ENCODE results near the gene DNAL1.
"Not testable (repeated sequence)": the region's sequence is repeated elsewhere in the genome, so short reads cannot be mapped to it uniquely, and the experiment has no call there.

Gene DNAL1

GRCh38 chr14:73640796-73641365 lies 3.9 kb upstream of the DNAL1 start:
- peak in 1 of 2 donors; percentile 8 for DNase-seq

DNA sequence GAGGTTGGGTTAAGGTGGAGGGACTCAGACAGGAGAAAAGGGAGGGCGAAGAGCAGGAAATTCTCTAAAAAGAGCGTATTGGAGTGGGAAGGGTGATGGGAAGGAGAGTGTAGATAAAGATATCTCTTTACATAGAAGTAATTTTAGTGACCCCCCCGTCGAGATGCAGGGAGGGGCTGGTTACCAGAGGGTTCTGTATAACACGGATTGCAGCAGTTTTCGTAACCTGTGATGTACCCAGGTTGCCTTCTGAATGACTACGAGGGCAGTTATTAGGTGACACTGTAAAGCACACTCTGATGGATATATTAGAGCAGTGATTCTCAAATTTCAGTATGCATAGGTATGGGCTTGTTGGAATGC lies 443 bp downstream of the DNAL1 start:
- no peak for DNase-seq

- DNase-seq: no peak
Observed at GRCh38 chr14:73651005-73651404, 6.2 kb downstream of the DNAL1 start.

- DNase-seq: no peak
Observed at GRCh38 chr14:73655851-73656250, 11.1 kb downstream of the DNAL1 start.

- DNase-seq: not testable (repeated sequence)
Observed at GRCh38 chr14:73659202-73659601, 14.4 kb downstream of the DNAL1 start.

DNA sequence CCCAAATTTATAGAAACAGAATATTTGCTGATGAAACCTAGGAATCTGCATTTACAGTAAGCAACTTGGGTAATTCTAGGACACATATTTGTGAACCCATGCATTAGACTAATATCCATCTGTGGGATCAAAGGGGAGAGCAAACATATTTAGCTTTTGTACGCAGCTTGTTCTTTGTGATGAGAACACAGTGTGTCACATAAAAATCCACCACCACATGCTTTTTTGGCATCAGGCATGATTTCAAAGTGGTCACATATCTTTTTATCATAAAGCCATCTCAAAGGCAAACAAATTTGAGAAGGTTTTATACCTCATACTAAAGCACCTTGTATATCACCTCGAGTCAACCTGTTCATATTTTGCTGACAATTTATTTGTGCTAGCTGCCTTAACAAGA lies 15.7 kb downstream of the DNAL1 start:
- DNase-seq: no peak

- no peak for DNase-seq
Observed at GRCh38 chr14:73661872-73662271, 17.1 kb downstream of the DNAL1 start.

GRCh38 chr14:73662487-73662943 lies 17.7 kb downstream of the DNAL1 start:
- DNase-seq: peak; percentile 49 to 57

- DNase-seq: no peak
Observed at GRCh38 chr14:73663548-73664212, 18.9 kb downstream of the DNAL1 start.

DNA sequence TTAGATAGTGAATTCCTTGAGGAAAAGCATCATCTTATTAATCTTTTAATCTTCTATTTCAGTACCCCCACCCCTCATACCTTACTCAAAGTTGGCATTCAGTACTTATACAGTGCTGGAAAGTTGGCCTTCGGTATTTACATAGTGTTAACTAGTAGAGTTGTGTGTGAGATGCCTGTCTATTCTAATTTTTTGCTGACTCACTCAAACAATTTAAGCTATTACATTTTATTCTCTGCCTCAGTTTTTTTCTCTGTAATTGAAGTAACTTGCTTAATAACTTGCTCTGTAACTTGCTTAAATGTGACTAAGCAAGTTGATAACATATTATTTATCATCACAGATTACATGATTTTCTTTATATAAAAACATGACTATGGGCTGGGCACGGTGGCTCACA lies 20.3 kb downstream of the DNAL1 start:
- DNase-seq: no peak

GRCh38 chr14:73666583-73666982 lies 21.8 kb downstream of the DNAL1 start:
- DNase-seq: no peak

DNA sequence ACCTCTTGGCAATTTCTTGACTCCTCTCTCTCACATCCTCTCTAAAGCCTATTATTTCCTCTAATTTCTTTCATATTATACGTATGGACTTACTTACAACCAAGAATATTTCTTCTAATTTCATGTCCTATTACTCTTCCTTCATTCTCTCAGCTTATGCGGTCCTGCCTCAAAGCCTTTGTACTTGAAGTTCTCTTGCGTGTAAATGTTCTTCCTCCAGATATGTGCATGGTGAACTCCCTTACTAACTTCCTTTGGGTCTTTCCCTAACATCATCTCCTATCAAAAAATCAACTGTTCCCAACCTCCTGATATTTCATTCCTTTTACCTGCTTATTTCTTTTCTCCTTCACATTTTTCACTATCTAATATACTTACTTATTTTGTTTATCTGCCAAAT lies 23.1 kb downstream of the DNAL1 start:
- DNase-seq: no peak

GRCh38 chr14:73674986-73675385 lies 30.2 kb downstream of the DNAL1 start:
- no peak for DNase-seq

DNA sequence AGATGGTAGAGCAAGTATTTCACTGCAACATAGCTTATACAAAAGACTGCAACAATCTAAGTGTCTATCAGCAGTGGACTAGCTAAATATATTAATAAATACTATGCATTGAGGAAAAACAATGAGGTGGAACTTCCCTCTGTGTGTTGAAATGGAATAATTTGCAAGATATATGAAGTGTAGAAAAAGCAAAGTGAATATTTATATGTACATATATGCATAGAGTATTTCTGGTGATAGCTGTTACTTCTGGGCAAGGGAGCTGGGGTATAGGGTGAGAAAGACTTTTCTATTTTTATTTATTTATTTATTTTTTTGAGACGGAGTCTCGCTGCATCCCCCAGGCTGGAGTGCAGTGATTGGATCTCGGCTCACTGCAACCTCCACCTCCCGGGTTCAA lies 33.9 kb downstream of the DNAL1 start:
- no peak for DNase-seq

DNA sequence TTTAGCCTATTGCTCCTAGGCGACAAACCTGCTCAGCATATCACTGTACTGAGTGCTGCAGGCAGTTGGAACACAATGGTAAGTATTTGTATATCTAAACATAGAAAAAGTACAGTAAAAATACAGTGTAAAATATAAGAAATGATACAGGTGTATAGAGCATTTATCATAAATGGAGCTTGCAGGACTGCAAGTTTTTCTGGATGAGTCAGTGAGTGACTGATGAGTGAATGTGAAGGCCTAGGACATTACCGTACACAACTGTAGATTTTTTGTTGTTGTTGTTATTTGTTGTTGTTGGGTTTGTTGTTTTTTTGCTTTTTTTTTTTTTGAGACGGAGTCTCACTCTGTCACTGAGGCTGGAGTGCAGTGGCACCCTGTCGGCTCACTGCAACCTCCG lies 36.0 kb downstream of the DNAL1 start:
- DNase-seq: no peak

DNA sequence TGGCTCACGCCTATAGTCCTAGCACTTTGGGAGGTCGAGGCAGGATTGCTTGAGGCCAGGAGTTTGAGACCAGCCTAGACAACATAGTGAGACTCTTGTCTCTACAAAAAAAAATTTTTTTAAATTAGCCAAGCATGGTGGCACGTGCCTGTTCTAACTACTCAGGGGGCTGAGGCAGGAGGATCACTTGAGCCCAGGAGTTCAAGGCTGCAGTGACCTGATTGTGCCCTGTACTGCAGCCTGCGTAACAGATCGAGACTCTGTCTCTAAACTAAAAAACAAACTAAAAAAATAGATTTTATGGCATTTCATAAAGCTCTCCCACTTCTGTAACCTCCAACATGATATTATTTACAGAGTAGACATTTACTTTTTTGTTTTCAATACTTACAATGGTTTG lies 39.8 kb downstream of the DNAL1 start:
- DNase-seq: no peak

DNA sequence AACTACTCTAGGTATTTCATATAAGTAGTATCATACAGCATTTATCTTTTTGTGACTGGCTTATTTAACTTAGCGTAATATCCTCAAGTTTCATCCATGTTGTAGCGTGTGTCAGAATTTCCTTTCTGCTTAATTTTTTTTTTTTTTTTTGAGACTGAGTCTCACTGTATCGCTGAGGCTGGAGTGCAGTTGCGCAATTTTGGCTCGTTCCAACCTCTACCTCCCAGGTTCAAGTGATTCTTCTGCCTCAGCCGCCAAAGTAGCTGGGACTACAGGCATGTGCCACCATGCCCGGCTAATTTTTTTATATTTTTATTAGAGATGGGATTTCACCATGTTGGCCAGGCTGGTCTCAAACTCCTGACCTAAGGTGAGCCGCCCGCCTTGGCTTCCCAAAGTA lies 40.5 kb downstream of the DNAL1 start:
- no peak for DNase-seq

DNA sequence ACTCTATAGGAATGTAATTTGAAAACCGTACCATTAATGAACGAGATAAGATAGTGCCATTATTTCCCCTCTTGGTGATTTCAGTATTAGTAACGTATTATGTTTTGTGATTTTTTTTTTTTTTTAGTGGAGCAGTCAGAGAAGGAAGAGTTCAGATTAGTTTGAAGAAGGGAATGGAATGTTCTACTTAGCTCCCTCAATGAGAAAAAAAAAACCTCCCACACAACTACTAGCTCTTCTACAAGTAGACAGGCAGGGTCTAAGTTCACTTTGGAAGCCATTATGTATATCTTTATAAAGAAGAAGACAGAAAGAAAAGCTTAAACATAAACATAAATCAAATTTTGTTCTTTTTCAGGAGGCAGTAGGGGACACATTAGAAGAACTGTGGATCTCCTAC lies 42.1 kb downstream of the DNAL1 start:
- DNase-seq: no peak

DNA sequence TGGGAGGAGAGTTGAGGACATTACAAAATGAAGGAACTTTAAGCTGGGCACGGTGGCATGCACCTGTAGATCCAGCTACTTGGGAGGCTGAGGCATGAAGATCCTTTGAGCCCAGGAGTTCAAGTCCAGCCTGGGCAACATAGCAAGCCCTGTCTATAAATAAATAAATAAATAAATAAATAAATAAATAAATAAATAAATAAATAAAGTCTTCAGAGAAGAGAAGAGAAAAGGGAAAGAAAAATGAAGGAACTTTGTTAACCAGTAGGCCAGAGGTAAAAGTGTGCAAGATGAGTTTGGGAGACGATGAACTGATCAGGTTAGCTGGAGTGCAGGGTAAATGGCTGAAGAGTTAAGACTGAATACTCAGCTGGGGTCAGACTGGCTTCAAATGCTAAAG lies 49.3 kb downstream of the DNAL1 start:
- DNase-seq: no peak

- DNase-seq: no peak
Observed at GRCh38 chr14:73695082-73695481, 50.3 kb downstream of the DNAL1 start.

DNA sequence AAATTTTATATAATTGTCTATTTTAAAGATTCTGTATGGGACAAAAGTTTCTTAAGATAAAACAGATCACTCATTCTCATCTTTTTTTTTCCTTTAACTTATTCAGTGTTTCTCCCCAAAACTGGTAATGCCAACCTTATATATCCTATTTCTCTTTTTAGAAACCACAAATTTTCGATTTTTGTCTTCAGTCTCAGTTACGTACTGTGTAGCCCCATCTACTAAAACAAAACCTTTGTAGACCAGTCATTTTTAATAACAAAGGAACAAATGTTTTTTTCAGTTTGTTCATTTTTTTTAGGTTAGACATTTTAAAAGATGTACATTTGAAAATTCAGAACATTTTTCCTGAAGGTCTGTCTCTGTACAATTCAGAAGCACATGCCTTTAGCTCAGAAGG lies 51.2 kb downstream of the DNAL1 start:
- no peak for DNase-seq

DNA sequence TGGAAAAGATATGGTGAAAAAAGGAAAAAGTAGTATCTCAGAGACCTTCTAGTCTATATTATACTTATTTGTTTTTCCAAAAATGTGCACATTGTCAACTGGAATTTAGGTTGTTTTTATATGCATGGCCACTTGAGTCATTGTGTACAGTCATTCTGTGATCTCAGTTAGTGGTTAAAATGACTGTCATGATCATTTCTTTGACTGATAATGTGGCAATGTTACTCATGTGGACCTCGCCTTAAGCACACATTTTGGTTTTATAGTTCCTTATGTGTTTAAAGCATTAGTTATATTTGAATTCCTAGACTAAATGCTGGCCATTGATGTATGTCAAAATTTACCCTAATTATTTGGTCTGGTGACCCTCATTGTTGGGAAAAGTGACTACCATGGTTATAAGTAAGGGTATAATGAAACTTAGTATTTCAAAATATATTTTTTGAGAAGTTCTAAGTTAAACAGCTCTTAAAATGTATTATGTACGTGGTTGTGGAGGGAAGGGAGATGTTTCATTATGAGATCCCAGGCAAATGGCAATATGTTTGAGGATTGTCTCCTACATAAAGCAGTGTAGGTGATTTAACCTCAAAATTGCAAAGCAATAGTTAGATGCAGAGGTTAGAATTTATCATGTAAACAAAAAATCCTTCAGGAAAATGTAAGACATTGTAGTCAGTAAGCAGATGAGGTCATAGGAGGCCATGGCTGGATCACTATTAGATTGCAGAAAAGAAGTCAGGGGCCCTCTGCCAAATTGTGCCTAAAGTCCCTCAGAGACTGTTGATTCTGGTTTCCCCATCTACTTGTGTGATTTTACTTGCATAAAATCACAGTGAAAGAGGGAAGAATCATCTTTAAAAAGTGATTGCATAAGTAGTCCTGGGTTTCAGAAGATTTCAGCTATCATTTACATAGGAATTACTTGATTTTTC lies 51.9 kb downstream of the DNAL1 start:
- peak; percentile 52 to 64 for DNase-seq

DNA sequence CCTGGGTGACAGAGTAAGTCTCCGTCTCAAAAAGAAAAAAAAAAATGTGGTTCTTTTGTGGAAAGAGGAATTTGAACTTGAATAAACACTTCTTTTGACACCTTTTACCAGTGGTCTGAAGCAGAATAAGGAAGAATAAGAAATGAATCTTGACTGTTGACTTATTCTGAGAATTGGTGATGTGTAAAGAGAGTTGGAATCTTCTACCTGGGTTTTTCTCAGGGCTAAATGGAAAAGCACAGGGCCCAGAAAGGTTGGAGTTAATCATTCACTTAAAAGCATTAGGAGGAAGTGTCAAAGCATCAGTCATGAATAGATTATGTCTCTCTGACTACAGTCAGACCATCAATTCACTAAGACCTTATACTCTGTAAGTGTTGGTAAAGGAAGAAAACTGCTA lies 55.5 kb downstream of the DNAL1 start:
- DNase-seq: no peak

DNA sequence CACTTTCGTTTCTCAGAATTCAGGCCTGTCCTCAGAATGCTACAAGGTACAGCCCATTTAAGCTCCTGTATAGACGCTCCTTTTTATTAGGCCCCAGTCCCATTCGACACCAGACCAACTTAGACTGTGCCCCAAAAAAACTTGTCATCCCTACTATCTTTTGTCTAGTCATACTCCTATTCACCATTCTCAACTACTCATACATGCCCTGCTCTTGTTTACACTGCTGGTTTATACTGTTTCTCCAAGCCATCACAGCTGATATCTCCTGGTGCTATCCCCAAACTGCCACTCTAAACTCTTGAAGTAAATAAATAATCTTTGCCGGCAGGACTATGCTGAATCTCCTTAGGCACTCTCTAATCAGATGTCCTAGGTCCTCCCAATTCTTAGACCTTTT lies 63.3 kb downstream of the DNAL1 start:
- not testable (repeated sequence) for DNase-seq

All from inflammatory macrophage (primary cell).